ENCODE results near the gene ARFGEF3. TPM values are rescaled to one million over a fixed set of nuclear protein-coding genes. Genes with fewer than 3 reads are reported as not detected.
"Not testable (repeated sequence)": the region's sequence is repeated elsewhere in the genome, so short reads cannot be mapped to it uniquely, and the experiment has no call there.

Gene ARFGEF3
- total RNA-seq, 2 donors from 2014 or later, result 1.7 to 3.7 TPM

DNA sequence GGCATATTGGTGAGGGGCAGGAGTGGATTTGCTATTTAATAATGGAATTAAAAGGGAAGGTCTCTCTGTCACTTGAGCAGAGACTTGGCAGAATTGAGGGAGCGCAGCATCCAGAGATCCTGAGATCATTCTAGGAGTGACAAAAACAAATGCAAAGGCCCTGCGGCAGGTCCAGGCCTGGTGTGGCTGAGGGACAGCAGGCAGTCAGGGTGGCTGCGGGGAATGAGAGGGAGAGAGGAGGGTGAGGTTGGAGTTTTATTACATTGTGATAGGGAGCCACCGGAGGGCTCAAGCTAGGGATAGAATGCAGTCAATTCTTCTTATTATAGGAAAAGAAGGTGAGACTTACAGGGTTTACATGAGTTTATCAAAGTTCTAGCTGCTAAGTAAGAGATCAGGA, 116.1 kb downstream of the ARFGEF3 start:
- Histone ChIP-seq H3K27me3 (no peaks in the 10 kb centered on the region), H3K4me1 (no peaks in the 10 kb centered on the region), H3K36me3 (no peaks in the 10 kb centered on the region), H3K9me3 (no peaks in the 10 kb centered on the region), H3K27ac (no peak overlapping the region), H3K4me3 (no peak overlapping the region)
- no peak for DNase-seq (ENCODE audit: low spot score)
- no peak for TF ChIP-seq CTCF (IDR thresholded peaks at IDR 0.05)

- H3K4me1 ChIP-seq, result no peaks in the 10 kb centered on the region
- DNase-seq (ENCODE audit: low spot score), result no peak
- H3K27ac ChIP-seq, result no peak overlapping the region
- no peaks in the 10 kb centered on the region for H3K9me3 ChIP-seq
- peak in 1 of 2 donors; percentile 51 for TF ChIP-seq CTCF (IDR thresholded peaks at IDR 0.05)
- H3K4me3 ChIP-seq, result no peak overlapping the region
- H3K36me3 ChIP-seq, result no peaks in the 10 kb centered on the region
- no peaks in the 10 kb centered on the region for H3K27me3 ChIP-seq
These were observed 116.6 kb downstream of the ARFGEF3 start for GRCh38 chr6:138278326-138278725.

GRCh38 chr6:138285800-138286199, 124.1 kb downstream of the ARFGEF3 start:
- Histone ChIP-seq H3K9me3 (no peaks in the 10 kb centered on the region), H3K27ac (no peak overlapping the region), H3K36me3 (no peaks in the 10 kb centered on the region), H3K4me3 (no peak overlapping the region), H3K4me1 (no peaks in the 10 kb centered on the region), H3K27me3 (no peaks in the 10 kb centered on the region)
- DNase-seq (ENCODE audit: low spot score), result no peak
- no peak for TF ChIP-seq CTCF (IDR thresholded peaks at IDR 0.05)

DNA sequence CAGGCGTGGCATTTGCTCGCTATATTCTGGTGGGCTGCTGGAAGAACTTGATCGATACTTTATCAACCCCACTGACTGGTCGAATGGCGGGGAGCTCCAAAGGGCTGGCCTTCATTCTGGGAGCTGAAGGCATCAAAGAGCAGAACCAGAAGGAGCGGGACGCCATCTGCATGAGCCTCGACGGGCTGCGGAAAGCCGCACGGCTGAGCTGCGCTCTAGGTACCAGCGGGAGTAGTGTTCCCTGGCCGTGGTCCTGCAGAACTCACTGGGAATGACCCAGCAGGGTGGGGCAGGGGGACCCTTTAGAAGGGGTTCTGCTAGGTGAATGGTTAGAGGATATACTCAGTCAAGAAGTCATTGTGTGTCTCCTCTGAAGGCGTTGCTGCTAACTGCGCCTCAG, 125.0 kb downstream of the ARFGEF3 start:
- no peaks in the 10 kb centered on the region for H3K27me3 ChIP-seq
- H3K36me3 ChIP-seq, result no peaks in the 10 kb centered on the region
- H3K9me3 ChIP-seq, result no peaks in the 10 kb centered on the region
- no peak for DNase-seq (ENCODE audit: low spot score)
- H3K27ac ChIP-seq, result no peak overlapping the region
- no peak overlapping the region for H3K4me3 ChIP-seq
- TF ChIP-seq CTCF (IDR thresholded peaks at IDR 0.05), result no peak
- H3K4me1 ChIP-seq, result no peaks in the 10 kb centered on the region

DNA sequence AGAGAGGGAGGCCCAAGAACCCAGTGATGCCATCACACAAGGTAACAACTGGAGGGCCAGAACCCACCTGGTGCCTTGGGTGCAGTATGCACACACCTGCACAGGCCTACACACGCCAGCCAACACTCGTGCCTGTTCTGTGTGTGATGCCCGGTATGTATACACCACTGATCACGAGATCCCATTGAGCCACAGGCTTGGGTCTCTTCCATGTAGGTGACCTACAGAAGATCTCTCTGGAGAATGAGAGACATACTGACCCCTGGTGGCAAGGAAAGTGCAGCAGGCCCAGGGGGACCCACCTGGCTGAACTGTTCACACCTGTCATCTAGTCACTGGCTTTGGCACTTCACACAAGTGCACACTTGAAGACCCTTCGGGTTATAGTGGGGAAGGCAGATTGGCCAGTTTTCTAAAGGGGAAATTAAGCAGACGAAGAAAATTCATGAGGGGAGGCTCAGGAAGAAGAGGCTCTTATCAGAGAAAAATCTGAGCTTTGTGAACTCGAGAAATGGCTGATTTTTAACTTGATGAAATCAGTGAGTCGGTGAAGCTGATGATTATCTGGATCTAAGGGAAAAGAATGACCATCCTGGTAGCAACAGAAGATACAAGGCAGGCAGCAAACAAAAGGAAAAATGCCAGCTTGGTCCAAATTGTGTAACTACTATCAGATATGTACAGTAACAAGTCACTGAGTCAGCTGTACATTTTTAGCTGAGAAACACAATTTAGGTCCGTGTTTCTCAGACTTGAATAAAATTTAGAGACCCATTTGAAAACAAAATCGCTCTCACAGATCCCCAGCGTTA, 125.6 kb downstream of the ARFGEF3 start:
- peak; percentile 17 to 57 for TF ChIP-seq CTCF (IDR thresholded peaks at IDR 0.05)
- no peak overlapping the region for H3K27ac ChIP-seq
- H3K9me3 ChIP-seq, result no peaks in the 10 kb centered on the region
- DNase-seq (ENCODE audit: low spot score), result no peak
- H3K4me3 ChIP-seq, result no peak overlapping the region
- no peaks in the 10 kb centered on the region for H3K36me3 ChIP-seq
- no peaks in the 10 kb centered on the region for H3K4me1 ChIP-seq
- no peaks in the 10 kb centered on the region for H3K27me3 ChIP-seq

DNA sequence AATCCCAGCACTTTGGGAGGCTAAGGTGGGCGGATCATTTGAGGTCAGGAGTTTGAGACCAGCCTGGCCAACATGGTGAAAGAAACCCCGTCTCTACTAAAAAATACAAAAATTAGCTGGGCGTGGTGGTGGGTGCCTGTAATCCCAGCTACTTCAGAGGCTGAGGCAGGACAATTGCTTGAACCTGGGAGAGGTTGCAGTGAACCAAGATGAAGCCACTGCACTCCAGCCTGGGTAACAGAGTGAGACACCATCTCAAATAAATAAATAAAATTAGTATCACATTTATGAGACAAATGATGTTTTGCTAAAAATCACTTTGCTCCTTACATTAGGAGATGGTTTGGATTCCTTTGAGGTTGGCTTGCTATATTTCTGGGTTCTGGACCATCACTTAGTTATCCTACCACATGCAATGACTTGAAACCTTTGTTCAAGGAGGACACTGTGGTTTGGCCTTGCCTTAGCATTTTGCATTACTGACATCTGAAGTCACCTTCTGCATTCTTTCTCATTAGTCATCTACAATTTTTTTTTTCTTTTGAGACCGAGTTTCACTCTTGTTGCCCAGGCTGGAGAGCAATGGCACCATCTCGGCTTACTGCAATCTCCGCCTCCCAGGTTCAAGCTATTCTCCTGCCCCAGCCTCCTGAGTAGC, 126.8 kb downstream of the ARFGEF3 start:
- H3K4me1 ChIP-seq; H3K9me3 ChIP-seq; H3K27ac ChIP-seq; H3K27me3 ChIP-seq; DNase-seq (ENCODE audit: low spot score); H3K4me3 ChIP-seq; H3K36me3 ChIP-seq: not testable (repeated sequence)

Measured in right atrium auricular region (tissue), 2 donors.